ENCODE data around the gene CEP104. TPM values are rescaled to one million over a fixed set of nuclear protein-coding genes. Genes with fewer than 3 reads are reported as not detected.

Gene CEP104
- total and polyA plus RNA-seq, 2 donors, result 11.7 to 12.8 TPM

DNA sequence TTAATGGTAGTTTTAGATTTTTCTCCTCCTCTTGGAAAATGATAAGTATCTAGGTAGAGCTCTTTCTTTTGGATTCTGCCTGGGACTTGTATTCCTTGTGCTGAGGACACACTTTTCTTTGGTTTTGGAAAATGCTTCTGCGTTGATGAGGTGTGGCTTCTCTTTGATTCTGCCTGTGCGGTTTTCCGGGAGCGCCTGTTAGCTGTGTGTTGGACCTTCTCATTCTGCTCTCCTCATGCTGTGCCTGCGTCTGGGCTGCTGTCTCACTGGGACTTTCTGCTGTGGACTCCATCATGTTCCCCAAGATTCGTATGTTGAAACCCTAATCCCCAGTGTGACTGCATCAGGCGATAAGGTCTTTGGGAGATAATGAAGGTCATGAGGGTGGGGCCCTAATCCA lies 22.1 kb upstream of the CEP104 start:
- DNase-seq (ENCODE audit: low read depth in 6 of 9, low spot score in 9 of 9), result no peak

DNA sequence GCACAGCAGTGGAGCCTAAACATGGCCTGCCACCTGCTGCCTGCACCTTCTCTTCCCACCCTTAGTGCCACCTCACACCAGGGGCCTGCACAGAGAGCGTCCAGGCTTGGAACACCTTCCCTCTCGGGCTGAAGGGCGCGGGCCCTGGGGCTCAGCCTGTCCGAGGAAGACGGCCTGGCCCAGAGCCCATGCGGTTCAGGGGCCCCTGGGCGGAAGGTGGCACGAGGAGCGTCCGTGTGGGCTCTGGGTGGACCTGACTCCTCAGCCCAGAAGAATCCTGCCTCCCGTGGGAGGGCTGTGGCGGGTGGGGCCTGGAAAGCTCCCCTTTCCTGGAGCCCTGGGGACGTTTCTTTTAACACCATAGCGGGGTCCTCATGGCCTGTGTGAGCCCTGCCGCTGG lies 19.7 kb upstream of the CEP104 start:
- 96% methylated on average over 16 of the region's 16 CpGs for WGBS
- peaks cover 0 to 27% of the 10 kb centered on the region in 2 donors for H3K36me3 ChIP-seq (ENCODE audit: control insufficient read depth in 2 of 2, insufficient read depth in 2 of 2, low read length in 1 of 2)
- DNase-seq (ENCODE audit: low read depth in 6 of 9, low spot score in 9 of 9), result no peak

More for the DNA sequence above, 22.1 kb upstream of the CEP104 start:
- 97% methylated on average over 7 of the region's 7 CpGs for WGBS
- H3K9me3 ChIP-seq (ENCODE audit: control insufficient read depth in 2 of 2, insufficient read depth in 1 of 2, low read length in 1 of 2), result peaks cover 0 to 5% of the 10 kb centered on the region in 2 donors
- H3K4me1 ChIP-seq (ENCODE audit: control insufficient read depth in 2 of 2, insufficient read depth in 2 of 2, low read length in 2 of 2), result no peaks in the 10 kb centered on the region
- no peak overlapping the region for H3K27ac ChIP-seq (ENCODE audit: low read depth in 1 of 2, low read length in 1 of 2)
- H3K4me3 ChIP-seq (ENCODE audit: low read length in 2 of 2), result no peak overlapping the region
- no peaks in the 10 kb centered on the region for H3K27me3 ChIP-seq (ENCODE audit: control insufficient read depth in 2 of 2, insufficient read depth in 1 of 2, low read length in 1 of 2)
- H3K36me3 ChIP-seq (ENCODE audit: control insufficient read depth in 2 of 2, insufficient read depth in 2 of 2, low read length in 1 of 2), result peaks cover 0 to 18% of the 10 kb centered on the region in 2 donors

DNA sequence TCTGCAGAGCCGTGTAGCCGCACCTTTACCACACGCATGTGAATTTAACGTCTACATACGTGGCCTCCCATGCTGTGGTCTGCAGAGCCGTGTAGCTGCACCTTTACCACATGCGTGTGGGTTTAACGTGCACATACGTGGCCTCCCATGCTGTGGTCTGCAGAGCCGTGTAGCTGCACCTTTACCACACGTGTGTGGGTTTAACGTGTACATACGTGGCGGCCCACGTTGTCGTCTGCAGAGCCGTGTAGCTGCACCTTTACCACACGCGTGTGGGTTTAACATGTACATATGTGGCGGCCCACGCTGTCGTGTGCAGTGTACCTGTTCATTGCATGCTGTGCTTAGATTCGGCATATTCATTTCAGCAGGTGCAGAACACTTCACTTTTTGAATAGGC lies 17.7 kb upstream of the CEP104 start:
- 97% methylated on average over 23 of the region's 23 CpGs for WGBS
- Histone ChIP-seq H3K27me3 (ENCODE audit: control insufficient read depth in 2 of 2, insufficient read depth in 1 of 2, low read length in 1 of 2) (no peaks in the 10 kb centered on the region), H3K36me3 (ENCODE audit: control insufficient read depth in 2 of 2, insufficient read depth in 2 of 2, low read length in 1 of 2) (peaks cover 0 to 26% of the 10 kb centered on the region in 2 donors), H3K4me3 (ENCODE audit: low read length in 2 of 2) (no peak overlapping the region), H3K9me3 (ENCODE audit: control insufficient read depth in 2 of 2, insufficient read depth in 1 of 2, low read length in 1 of 2) (peaks cover 0 to 5% of the 10 kb centered on the region in 2 donors), H3K4me1 (ENCODE audit: control insufficient read depth in 2 of 2, insufficient read depth in 2 of 2, low read length in 2 of 2) (no peaks in the 10 kb centered on the region), H3K27ac (ENCODE audit: low read depth in 1 of 2, low read length in 1 of 2) (no peak overlapping the region)
- DNase-seq (ENCODE audit: low read depth in 6 of 9, low spot score in 9 of 9), result no peak

More for the DNA sequence above, 19.7 kb upstream of the CEP104 start:
- H3K27ac ChIP-seq (ENCODE audit: low read depth in 1 of 2, low read length in 1 of 2), result no peak overlapping the region
- no peaks in the 10 kb centered on the region for H3K27me3 ChIP-seq (ENCODE audit: control insufficient read depth in 2 of 2, insufficient read depth in 1 of 2, low read length in 1 of 2)
- peaks cover 0 to 5% of the 10 kb centered on the region in 2 donors for H3K9me3 ChIP-seq (ENCODE audit: control insufficient read depth in 2 of 2, insufficient read depth in 1 of 2, low read length in 1 of 2)
- no peaks in the 10 kb centered on the region for H3K4me1 ChIP-seq (ENCODE audit: control insufficient read depth in 2 of 2, insufficient read depth in 2 of 2, low read length in 2 of 2)
- H3K4me3 ChIP-seq (ENCODE audit: low read length in 2 of 2), result no peak overlapping the region

DNA sequence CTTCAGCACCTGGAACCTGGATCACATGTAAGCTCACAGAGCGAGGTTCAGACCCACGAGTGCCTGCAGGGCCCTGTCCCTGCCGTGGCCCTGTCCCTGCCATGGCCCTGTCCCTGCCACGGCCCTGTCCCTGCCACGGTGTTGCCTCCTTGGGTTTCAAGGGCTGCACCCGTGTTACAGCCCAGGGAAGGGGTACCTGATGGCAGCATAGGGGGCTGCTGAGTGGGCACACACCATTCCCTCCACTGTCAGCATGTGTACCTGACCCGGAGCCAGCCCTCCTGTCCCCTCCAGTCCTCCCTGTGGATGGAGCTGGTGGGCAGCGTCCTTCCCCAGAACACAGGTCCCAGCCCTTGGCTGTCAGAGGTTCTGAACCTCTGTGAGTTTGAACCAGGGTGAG lies 15.5 kb upstream of the CEP104 start:
- H3K27me3 ChIP-seq (ENCODE audit: control insufficient read depth in 2 of 2, insufficient read depth in 1 of 2, low read length in 1 of 2), result no peaks in the 10 kb centered on the region
- WGBS, result 96% methylated on average over 8 of the region's 8 CpGs
- H3K9me3 ChIP-seq (ENCODE audit: control insufficient read depth in 2 of 2, insufficient read depth in 1 of 2, low read length in 1 of 2), result no peaks in the 10 kb centered on the region
- H3K4me1 ChIP-seq (ENCODE audit: control insufficient read depth in 2 of 2, insufficient read depth in 2 of 2, low read length in 2 of 2), result no peaks in the 10 kb centered on the region
- no peak overlapping the region for H3K27ac ChIP-seq (ENCODE audit: low read depth in 1 of 2, low read length in 1 of 2)
- peaks cover 0 to 25% of the 10 kb centered on the region in 2 donors for H3K36me3 ChIP-seq (ENCODE audit: control insufficient read depth in 2 of 2, insufficient read depth in 2 of 2, low read length in 1 of 2)
- DNase-seq (ENCODE audit: low read depth in 6 of 9, low spot score in 9 of 9), result no peak
- no peak overlapping the region for H3K4me3 ChIP-seq (ENCODE audit: low read length in 2 of 2)

DNA sequence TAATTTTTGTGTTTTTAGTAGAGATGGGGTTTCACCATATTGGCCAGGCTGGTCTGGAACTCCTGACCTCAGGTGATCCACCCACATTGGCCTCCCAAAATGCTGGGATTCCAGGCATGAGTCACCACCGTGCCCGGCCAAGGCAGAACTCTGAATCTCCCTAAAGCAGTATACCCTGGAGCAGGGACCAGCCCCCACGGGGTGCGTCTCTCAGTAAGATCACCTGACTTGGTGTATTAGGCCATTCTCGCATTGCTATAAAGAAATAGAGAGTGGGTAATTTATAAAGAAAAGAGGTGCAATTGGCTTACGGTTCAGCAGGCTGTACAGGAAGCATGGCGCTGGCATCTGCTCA lies 14.4 kb upstream of the CEP104 start:
- H3K4me3 ChIP-seq (ENCODE audit: low read length in 2 of 2), result no peak overlapping the region
- peaks cover 0 to 25% of the 10 kb centered on the region in 2 donors for H3K36me3 ChIP-seq (ENCODE audit: control insufficient read depth in 2 of 2, insufficient read depth in 2 of 2, low read length in 1 of 2)
- no peaks in the 10 kb centered on the region for H3K9me3 ChIP-seq (ENCODE audit: control insufficient read depth in 2 of 2, insufficient read depth in 1 of 2, low read length in 1 of 2)
- 97% methylated on average over 7 of the region's 7 CpGs for WGBS
- H3K27me3 ChIP-seq (ENCODE audit: control insufficient read depth in 2 of 2, insufficient read depth in 1 of 2, low read length in 1 of 2), result no peaks in the 10 kb centered on the region
- H3K4me1 ChIP-seq (ENCODE audit: control insufficient read depth in 2 of 2, insufficient read depth in 2 of 2, low read length in 2 of 2), result no peaks in the 10 kb centered on the region
- H3K27ac ChIP-seq (ENCODE audit: low read depth in 1 of 2, low read length in 1 of 2), result no peak overlapping the region
- no peak for DNase-seq (ENCODE audit: low read depth in 6 of 9, low spot score in 9 of 9)

DNA sequence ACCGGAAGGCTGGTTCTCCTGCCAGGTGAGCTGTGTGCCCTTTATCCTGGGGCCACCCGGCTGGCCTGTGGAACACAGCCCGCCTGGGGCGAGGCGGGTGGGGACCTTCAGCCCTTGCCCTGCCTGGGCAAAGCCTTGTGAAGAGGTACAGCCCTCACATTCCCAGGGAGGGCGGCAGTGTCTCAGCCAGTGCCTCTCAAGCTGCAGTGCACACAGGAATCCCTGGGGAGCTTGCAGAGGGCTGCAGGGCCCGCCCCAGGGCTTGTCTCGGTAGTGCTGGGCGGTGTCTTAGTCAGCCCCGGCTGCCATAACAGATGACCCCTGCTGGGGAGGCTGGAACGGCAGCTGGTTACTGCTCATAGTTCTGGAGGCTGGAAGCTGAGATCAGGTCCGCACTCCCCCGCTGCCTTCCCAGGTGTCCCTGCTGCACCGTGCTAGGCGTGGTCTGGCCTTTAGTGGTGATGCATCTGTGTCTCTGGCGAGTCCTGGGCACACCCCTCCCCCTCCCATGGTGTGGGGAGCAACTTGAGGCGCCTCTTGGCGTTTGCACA lies 12.8 kb upstream of the CEP104 start:
- Histone ChIP-seq H3K4me1 (ENCODE audit: control insufficient read depth in 2 of 2, insufficient read depth in 2 of 2, low read length in 2 of 2) (no peaks in the 10 kb centered on the region), H3K27ac (ENCODE audit: low read depth in 1 of 2, low read length in 1 of 2) (no peak overlapping the region), H3K9me3 (ENCODE audit: control insufficient read depth in 2 of 2, insufficient read depth in 1 of 2, low read length in 1 of 2) (no peaks in the 10 kb centered on the region), H3K36me3 (ENCODE audit: control insufficient read depth in 2 of 2, insufficient read depth in 2 of 2, low read length in 1 of 2) (peaks cover 0 to 21% of the 10 kb centered on the region in 2 donors), H3K4me3 (ENCODE audit: low read length in 2 of 2) (no peak overlapping the region), H3K27me3 (ENCODE audit: control insufficient read depth in 2 of 2, insufficient read depth in 1 of 2, low read length in 1 of 2) (no peaks in the 10 kb centered on the region)
- WGBS, result 91% methylated on average over 18 of the region's 18 CpGs
- DNase-seq (ENCODE audit: low read depth in 6 of 9, low spot score in 9 of 9), result no peak

DNA sequence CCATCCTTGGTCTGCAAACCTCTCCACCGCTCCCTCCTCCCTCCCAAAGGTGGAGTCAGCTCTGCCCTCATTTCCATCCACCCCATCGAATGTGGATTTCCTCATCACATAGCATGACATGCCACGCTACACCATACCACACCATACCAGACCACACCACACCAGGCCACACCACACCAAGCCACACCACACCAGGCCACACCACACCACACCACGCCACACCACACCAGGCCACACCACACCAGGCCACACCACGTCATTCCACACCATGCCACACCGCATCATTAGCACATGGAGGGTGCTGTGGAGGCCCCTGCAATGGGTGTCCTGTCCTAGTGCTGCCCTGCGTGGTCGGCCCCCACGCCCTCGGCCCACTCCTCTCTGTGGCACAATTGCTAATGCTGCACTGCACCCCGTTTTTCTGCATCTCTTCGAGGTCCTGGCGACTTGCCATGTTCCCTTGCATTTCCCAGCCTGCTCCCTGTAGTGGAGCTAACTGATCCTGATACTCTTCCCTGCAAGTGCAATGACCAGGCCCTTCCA lies 11.5 kb upstream of the CEP104 start:
- no peak for DNase-seq (ENCODE audit: low read depth in 6 of 9, low spot score in 9 of 9)
- Histone ChIP-seq H3K36me3 (ENCODE audit: control insufficient read depth in 2 of 2, insufficient read depth in 2 of 2, low read length in 1 of 2) (peaks cover 0 to 14% of the 10 kb centered on the region in 2 donors), H3K4me3 (ENCODE audit: low read length in 2 of 2) (no peak overlapping the region), H3K9me3 (ENCODE audit: control insufficient read depth in 2 of 2, insufficient read depth in 1 of 2, low read length in 1 of 2) (no peaks in the 10 kb centered on the region), H3K27me3 (ENCODE audit: control insufficient read depth in 2 of 2, insufficient read depth in 1 of 2, low read length in 1 of 2) (no peaks in the 10 kb centered on the region), H3K4me1 (ENCODE audit: control insufficient read depth in 2 of 2, insufficient read depth in 2 of 2, low read length in 2 of 2) (no peaks in the 10 kb centered on the region), H3K27ac (ENCODE audit: low read depth in 1 of 2, low read length in 1 of 2) (no peak overlapping the region)
- WGBS, result 87% methylated on average over 13 of the region's 13 CpGs

DNA sequence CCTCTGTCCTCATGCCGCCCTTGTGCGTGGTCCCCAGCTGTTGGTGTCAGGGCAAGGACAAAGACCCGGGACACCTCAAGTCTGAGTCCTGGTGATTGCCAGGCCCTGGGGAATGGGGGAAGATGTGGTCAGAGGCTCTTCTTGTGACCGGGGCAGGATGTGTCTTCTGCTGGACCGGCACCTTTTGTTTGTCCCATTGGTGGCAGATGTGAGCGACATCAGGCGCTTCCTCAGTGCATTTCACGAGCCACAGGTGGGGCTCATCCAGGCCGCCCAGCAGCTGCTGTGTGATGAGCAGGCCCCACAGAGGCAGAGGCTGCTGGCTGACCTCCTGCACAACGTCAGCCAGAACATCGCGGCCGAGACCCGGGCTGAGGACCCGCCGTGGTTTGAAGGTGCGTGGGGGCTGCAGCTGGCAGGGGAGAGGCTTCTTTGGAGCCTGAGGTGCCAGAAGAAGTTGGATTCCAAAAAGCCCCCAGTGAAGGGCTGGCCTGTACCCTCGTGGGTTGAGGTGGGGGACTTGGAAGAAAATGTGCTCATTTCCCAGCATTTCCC lies 8.7 kb upstream of the CEP104 start:
- Histone ChIP-seq H3K36me3 (ENCODE audit: control insufficient read depth in 2 of 2, insufficient read depth in 2 of 2, low read length in 1 of 2) (peaks cover 0 to 5% of the 10 kb centered on the region in 2 donors), H3K4me3 (ENCODE audit: low read length in 2 of 2) (no peak overlapping the region), H3K27ac (ENCODE audit: low read depth in 1 of 2, low read length in 1 of 2) (no peak overlapping the region), H3K9me3 (ENCODE audit: control insufficient read depth in 2 of 2, insufficient read depth in 1 of 2, low read length in 1 of 2) (no peaks in the 10 kb centered on the region), H3K4me1 (ENCODE audit: control insufficient read depth in 2 of 2, insufficient read depth in 2 of 2, low read length in 2 of 2) (no peaks in the 10 kb centered on the region), H3K27me3 (ENCODE audit: control insufficient read depth in 2 of 2, insufficient read depth in 1 of 2, low read length in 1 of 2) (no peaks in the 10 kb centered on the region)
- 95% methylated on average over 18 of the region's 18 CpGs for WGBS
- no peak for DNase-seq (ENCODE audit: low read depth in 6 of 9, low spot score in 9 of 9)

DNA sequence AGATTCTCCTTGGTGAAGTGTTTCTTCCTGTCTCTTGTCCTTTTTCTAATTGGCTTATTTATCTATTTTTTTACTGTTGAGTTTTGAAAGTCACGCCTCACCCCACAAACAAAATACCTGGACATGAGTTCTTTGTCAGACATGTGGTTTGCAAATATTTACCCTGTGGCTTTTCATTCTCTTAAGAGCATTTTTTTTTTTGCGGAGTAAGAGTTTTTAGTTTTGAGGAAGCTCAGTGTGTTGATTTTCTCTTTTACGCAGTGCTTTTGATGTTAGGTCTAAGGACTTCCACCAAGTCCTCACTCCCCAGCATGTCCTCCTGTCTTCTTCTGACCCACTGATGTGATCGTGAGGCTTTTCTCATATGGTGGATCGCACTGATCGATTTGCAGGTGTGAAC lies 7.9 kb upstream of the CEP104 start:
- peaks cover 0 to 5% of the 10 kb centered on the region in 2 donors for H3K36me3 ChIP-seq (ENCODE audit: control insufficient read depth in 2 of 2, insufficient read depth in 2 of 2, low read length in 1 of 2)
- no peak overlapping the region for H3K27ac ChIP-seq (ENCODE audit: low read depth in 1 of 2, low read length in 1 of 2)
- WGBS, result 93% methylated on average over 6 of the region's 6 CpGs
- H3K4me1 ChIP-seq (ENCODE audit: control insufficient read depth in 2 of 2, insufficient read depth in 2 of 2, low read length in 2 of 2), result no peaks in the 10 kb centered on the region
- H3K9me3 ChIP-seq (ENCODE audit: control insufficient read depth in 2 of 2, insufficient read depth in 1 of 2, low read length in 1 of 2), result no peaks in the 10 kb centered on the region
- no peak overlapping the region for H3K4me3 ChIP-seq (ENCODE audit: low read length in 2 of 2)
- no peaks in the 10 kb centered on the region for H3K27me3 ChIP-seq (ENCODE audit: control insufficient read depth in 2 of 2, insufficient read depth in 1 of 2, low read length in 1 of 2)
- no peak for DNase-seq (ENCODE audit: low read depth in 6 of 9, low spot score in 9 of 9)

Measured in thymus (tissue), 11 donors.